ENCODE data around the gene DYNLT2B.

DNA sequence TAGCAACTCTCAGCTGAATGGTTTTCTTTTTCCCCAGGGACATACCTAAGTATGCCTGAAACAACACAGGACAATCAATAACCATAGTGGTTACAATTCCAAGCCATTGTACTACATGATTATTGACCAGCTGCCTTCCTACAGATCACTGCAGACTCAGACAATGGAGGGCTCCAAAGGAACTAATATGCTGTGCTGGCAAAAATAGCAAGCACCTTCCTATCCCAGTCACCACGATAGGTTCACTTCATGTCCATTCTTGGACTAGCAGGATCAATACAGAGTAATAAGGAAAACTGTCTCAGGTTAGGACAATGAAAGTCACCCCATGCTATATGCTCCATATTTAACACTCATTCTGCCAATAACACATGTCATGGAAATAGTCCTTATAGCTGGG, 37.6 kb upstream of the DYNLT2B start:
- no peak for TF ChIP-seq POLR2AphosphoS5 (IDR thresholded peaks at IDR 0.05; ENCODE audit: low read depth, low read length)
- TF ChIP-seq SIN3A (IDR thresholded peaks at IDR 0.05; ENCODE audit: borderline replicate concordance, insufficient read depth, low read length), result no peak
